ENCODE measurements around the gene LONP2. TPM values are rescaled to one million over a fixed set of nuclear protein-coding genes. Genes with fewer than 3 reads are reported as not detected.

Gene LONP2
- total RNA-seq, 1 donor: 56.8 TPM

- Histone ChIP-seq H3K27ac (ENCODE audit: low read depth, low read length) (peak overlapping the region; percentile 5), H3K4me2 (ENCODE audit: insufficient read depth, low read length) (no peak overlapping the region), H3K9me3 (ENCODE audit: low read depth, low read length) (no peaks in the 10 kb centered on the region), H2AFZ (ENCODE audit: low read length) (no peak overlapping the region), H3K4me3 (ENCODE audit: insufficient read depth, low read length) (no peak overlapping the region), H3K36me3 (ENCODE audit: insufficient read depth, low read length) (peaks cover 18% of the 10 kb centered on the region), H3K79me2 (ENCODE audit: insufficient read depth, low read length) (no peaks in the 10 kb centered on the region), H3K4me1 (ENCODE audit: insufficient read depth, low read length) (peaks cover 17% of the 10 kb centered on the region), H3K27me3 (ENCODE audit: insufficient read depth, low read length) (no peaks in the 10 kb centered on the region), H4K20me1 (ENCODE audit: insufficient read depth, low read length) (peaks cover 9% of the 10 kb centered on the region)
- TF ChIP-seq, protein P1, sequence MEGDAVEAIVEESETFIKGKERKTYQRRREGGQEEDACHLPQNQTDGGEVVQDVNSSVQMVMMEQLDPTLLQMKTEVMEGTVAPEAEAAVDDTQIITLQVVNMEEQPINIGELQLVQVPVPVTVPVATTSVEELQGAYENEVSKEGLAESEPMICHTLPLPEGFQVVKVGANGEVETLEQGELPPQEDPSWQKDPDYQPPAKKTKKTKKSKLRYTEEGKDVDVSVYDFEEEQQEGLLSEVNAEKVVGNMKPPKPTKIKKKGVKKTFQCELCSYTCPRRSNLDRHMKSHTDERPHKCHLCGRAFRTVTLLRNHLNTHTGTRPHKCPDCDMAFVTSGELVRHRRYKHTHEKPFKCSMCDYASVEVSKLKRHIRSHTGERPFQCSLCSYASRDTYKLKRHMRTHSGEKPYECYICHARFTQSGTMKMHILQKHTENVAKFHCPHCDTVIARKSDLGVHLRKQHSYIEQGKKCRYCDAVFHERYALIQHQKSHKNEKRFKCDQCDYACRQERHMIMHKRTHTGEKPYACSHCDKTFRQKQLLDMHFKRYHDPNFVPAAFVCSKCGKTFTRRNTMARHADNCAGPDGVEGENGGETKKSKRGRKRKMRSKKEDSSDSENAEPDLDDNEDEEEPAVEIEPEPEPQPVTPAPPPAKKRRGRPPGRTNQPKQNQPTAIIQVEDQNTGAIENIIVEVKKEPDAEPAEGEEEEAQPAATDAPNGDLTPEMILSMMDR (IDR thresholded peaks at IDR 0.05; ENCODE audit: extremely low read depth, low read depth, low read length): no peak
- DNase-seq (ENCODE audit: insufficient read length, low spot score, missing footprints): no peak
Observed at GRCh38 chr16:48330841-48331192, 86.7 kb downstream of the LONP2 start.

- TF ChIP-seq, protein P1 (IDR thresholded peaks at IDR 0.05; ENCODE audit: extremely low read depth, low read depth, low read length): no peak
- Histone ChIP-seq H3K36me3 (ENCODE audit: insufficient read depth, low read length) (peaks cover 15% of the 10 kb centered on the region), H3K4me2 (ENCODE audit: insufficient read depth, low read length) (no peak overlapping the region), H3K4me3 (ENCODE audit: insufficient read depth, low read length) (no peak overlapping the region), H3K27ac (ENCODE audit: low read depth, low read length) (no peak overlapping the region), H4K20me1 (ENCODE audit: insufficient read depth, low read length) (peaks cover 9% of the 10 kb centered on the region), H3K79me2 (ENCODE audit: insufficient read depth, low read length) (peaks cover 3% of the 10 kb centered on the region), H2AFZ (ENCODE audit: low read length) (no peak overlapping the region), H3K9me3 (ENCODE audit: low read depth, low read length) (no peaks in the 10 kb centered on the region), H3K27me3 (ENCODE audit: insufficient read depth, low read length) (no peaks in the 10 kb centered on the region), H3K4me1 (ENCODE audit: insufficient read depth, low read length) (peaks cover 24% of the 10 kb centered on the region)
- no peak for DNase-seq (ENCODE audit: insufficient read length, low spot score, missing footprints)
Observed at GRCh38 chr16:48332978-48333377, 88.9 kb downstream of the LONP2 start.

DNA sequence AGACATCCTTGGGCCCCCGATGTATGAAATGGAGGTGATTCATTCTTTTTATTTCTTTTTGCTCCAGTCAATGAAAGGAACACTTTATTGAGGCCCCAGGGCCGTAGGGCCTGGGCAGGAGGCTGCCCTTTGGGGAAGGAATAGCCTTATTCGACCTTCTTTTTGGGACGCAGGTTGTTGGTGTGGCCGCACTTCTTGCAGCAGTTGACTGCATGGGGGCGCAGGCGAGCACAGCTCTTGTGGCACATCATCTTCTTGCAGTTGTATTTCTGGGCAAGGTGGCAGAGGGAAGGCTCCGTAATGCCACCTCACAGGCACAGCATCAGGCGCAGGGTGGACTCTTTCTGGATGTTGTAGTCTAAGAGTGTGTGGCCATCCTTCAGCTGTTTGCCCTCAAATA lies 90.2 kb downstream of the LONP2 start:
- peaks cover 3% of the 10 kb centered on the region for H3K79me2 ChIP-seq (ENCODE audit: insufficient read depth, low read length)
- TF ChIP-seq, protein P1 (IDR thresholded peaks at IDR 0.05; ENCODE audit: extremely low read depth, low read depth, low read length): no peak
- H3K4me2 ChIP-seq (ENCODE audit: insufficient read depth, low read length): no peak overlapping the region
- peaks cover 24% of the 10 kb centered on the region for H3K4me1 ChIP-seq (ENCODE audit: insufficient read depth, low read length)
- peaks cover 9% of the 10 kb centered on the region for H4K20me1 ChIP-seq (ENCODE audit: insufficient read depth, low read length)
- no peak overlapping the region for H3K27ac ChIP-seq (ENCODE audit: low read depth, low read length)
- no peaks in the 10 kb centered on the region for H3K9me3 ChIP-seq (ENCODE audit: low read depth, low read length)
- no peak overlapping the region for H3K4me3 ChIP-seq (ENCODE audit: insufficient read depth, low read length)
- H3K27me3 ChIP-seq (ENCODE audit: insufficient read depth, low read length): no peaks in the 10 kb centered on the region
- DNase-seq (ENCODE audit: insufficient read length, low spot score, missing footprints): no peak
- peaks cover 15% of the 10 kb centered on the region for H3K36me3 ChIP-seq (ENCODE audit: insufficient read depth, low read length)
- H2AFZ ChIP-seq (ENCODE audit: low read length): no peak overlapping the region

DNA sequence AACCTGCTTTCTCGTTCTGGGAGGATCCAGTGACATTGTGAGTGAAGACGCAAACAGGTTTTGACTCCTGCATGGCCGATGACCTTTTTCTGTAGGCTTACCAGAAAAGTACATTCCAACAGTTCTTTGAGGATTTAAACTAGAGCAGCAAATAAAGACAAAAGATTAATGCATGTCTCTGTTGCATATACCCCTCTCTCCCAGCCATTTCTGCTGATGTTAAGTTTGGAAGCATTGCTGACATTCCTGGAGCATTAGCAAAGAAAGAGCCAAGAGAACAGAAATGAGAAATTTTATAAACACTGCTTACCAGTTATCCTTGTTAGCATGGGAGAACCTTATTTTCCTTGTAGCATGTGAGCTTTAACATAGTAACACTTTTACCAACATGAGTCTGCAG lies 91.9 kb downstream of the LONP2 start:
- Histone ChIP-seq H3K27me3 (ENCODE audit: insufficient read depth, low read length) (no peaks in the 10 kb centered on the region), H3K4me1 (ENCODE audit: insufficient read depth, low read length) (peaks cover 14% of the 10 kb centered on the region), H3K36me3 (ENCODE audit: insufficient read depth, low read length) (peaks cover 15% of the 10 kb centered on the region), H3K79me2 (ENCODE audit: insufficient read depth, low read length) (peaks cover 3% of the 10 kb centered on the region), H2AFZ (ENCODE audit: low read length) (no peak overlapping the region), H4K20me1 (ENCODE audit: insufficient read depth, low read length) (peaks cover 4% of the 10 kb centered on the region), H3K27ac (ENCODE audit: low read depth, low read length) (peak overlapping the region; percentile 59), H3K4me3 (ENCODE audit: insufficient read depth, low read length) (no peak overlapping the region), H3K9me3 (ENCODE audit: low read depth, low read length) (no peaks in the 10 kb centered on the region), H3K4me2 (ENCODE audit: insufficient read depth, low read length) (peak overlapping the region; percentile 26)
- TF ChIP-seq, protein P1 (IDR thresholded peaks at IDR 0.05; ENCODE audit: extremely low read depth, low read depth, low read length): no peak
- no peak for DNase-seq (ENCODE audit: insufficient read length, low spot score, missing footprints)

Data from osteoblast (primary cell).